ENCODE measurements around the gene PURB. TPM values are rescaled to one million over a fixed set of nuclear protein-coding genes. Genes with fewer than 3 reads are reported as not detected.

The PURB gene
- total and polyA plus RNA-seq, 2 experiments from 2014 or later: 3.1 to 27.1 TPM

DNA sequence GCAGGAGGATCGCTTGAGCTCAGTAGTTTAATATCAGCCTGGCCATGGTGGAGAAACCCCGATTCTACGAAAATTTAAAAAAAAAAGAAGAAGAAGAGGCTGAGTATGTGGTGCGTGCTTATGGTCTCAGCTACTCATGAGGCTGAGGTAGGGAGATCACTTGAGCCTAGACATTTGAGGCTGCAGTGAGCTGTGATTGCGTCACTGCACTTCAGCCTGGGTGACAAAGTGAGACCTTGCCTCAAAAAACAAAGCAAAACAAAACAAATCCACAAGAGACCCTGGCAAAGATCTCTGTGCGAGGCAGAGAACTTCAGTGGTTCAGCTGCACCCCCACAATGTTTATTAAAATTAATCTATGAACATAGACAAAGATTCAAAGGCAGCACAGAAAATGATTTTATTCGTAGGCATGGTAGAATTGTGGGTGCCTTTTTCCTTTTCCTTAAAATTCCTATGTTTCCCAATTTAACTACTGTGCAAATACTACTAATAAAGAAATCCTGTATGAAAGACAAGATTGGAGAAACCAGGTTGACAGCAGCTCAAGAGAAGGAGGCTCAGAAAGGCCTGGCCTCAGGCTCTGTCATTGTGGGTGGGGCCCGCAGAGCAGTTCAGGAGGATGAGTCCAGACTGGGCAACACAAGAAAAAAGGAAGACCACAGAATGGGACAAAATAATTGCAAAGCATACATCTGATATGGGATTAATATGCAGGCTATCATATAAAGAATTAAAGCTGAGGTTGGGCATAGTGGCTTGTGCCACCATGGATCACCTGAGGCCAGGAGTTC lies 24.5 kb upstream of the PURB start:
- Histone ChIP-seq H2AFZ (no peak overlapping the region), H3K79me2 (replicated peaks; ENCODE audit: insufficient read depth) (no peaks in the 10 kb centered on the region), H3F3A (replicated peaks; ENCODE audit: low read depth) (no peaks in the 10 kb centered on the region), H3K4me1 (ENCODE audit: insufficient read depth) (no peaks in the 10 kb centered on the region), H4K20me1 (replicated peaks; ENCODE audit: insufficient read depth) (no peaks in the 10 kb centered on the region), H3K9me2 (ENCODE audit: insufficient read depth) (no peaks in the 10 kb centered on the region), H3K36me3 (ENCODE audit: insufficient read depth) (no peaks in the 10 kb centered on the region), H3K4me3 (no peak overlapping the region), H3K27ac (ENCODE audit: low read depth) (no peak overlapping the region), H3K4me2 (no peak overlapping the region), H3K27me3 (ENCODE audit: insufficient read depth) (no peaks in the 10 kb centered on the region)
- Mint-ChIP-seq H3K27ac (no peak overlapping the region), H3K4me1 (peaks cover 9% of the 10 kb centered on the region), H3K27me3 (ENCODE audit: insufficient read depth, low read depth, poor library complexity) (peaks cover 4% of the 10 kb centered on the region), H3K36me3 (ENCODE audit: low read depth) (no peaks in the 10 kb centered on the region), H3K9me3 (no peaks in the 10 kb centered on the region), H3K4me3 (no peak overlapping the region)
- TF ChIP-seq NANOG (IDR thresholded peaks at IDR 0.05; ENCODE audit: borderline replicate concordance) (no peak), POLR2AphosphoS5 (IDR thresholded peaks at IDR 0.05; ENCODE audit: low read depth) (no peak), JUNB (IDR thresholded peaks at IDR 0.05; ENCODE audit: unreplicated experiment) (no peak), ZNF114 (CRISPR knock-in tag; IDR thresholded peaks at IDR 0.05) (no peak), STAT1 (IDR thresholded peaks at IDR 0.05; ENCODE audit: unreplicated experiment) (no peak), CREB1 (CRISPR knock-in tag; IDR thresholded peaks at IDR 0.05; ENCODE audit: low read depth) (no peak), EZH2 (IDR thresholded peaks at IDR 0.05; ENCODE audit: low read depth, unreplicated experiment) (no peak), EZH2phosphoT487 (IDR thresholded peaks at IDR 0.05; ENCODE audit: unreplicated experiment) (no peak), ZNF331 (CRISPR knock-in tag; IDR thresholded peaks at IDR 0.05; ENCODE audit: low read depth) (no peak)
- TF ChIP-seq, protein P1, sequence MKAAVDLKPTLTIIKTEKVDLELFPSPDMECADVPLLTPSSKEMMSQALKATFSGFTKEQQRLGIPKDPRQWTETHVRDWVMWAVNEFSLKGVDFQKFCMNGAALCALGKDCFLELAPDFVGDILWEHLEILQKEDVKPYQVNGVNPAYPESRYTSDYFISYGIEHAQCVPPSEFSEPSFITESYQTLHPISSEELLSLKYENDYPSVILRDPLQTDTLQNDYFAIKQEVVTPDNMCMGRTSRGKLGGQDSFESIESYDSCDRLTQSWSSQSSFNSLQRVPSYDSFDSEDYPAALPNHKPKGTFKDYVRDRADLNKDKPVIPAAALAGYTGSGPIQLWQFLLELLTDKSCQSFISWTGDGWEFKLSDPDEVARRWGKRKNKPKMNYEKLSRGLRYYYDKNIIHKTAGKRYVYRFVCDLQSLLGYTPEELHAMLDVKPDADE (IDR thresholded peaks at IDR 0.05): no peak
- TF ChIP-seq, protein P2, sequence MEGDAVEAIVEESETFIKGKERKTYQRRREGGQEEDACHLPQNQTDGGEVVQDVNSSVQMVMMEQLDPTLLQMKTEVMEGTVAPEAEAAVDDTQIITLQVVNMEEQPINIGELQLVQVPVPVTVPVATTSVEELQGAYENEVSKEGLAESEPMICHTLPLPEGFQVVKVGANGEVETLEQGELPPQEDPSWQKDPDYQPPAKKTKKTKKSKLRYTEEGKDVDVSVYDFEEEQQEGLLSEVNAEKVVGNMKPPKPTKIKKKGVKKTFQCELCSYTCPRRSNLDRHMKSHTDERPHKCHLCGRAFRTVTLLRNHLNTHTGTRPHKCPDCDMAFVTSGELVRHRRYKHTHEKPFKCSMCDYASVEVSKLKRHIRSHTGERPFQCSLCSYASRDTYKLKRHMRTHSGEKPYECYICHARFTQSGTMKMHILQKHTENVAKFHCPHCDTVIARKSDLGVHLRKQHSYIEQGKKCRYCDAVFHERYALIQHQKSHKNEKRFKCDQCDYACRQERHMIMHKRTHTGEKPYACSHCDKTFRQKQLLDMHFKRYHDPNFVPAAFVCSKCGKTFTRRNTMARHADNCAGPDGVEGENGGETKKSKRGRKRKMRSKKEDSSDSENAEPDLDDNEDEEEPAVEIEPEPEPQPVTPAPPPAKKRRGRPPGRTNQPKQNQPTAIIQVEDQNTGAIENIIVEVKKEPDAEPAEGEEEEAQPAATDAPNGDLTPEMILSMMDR (conservative IDR thresholded peaks at IDR 0.05; ENCODE audit: low read depth in 2 of 2): no peak
- TF ChIP-seq, protein P3, sequence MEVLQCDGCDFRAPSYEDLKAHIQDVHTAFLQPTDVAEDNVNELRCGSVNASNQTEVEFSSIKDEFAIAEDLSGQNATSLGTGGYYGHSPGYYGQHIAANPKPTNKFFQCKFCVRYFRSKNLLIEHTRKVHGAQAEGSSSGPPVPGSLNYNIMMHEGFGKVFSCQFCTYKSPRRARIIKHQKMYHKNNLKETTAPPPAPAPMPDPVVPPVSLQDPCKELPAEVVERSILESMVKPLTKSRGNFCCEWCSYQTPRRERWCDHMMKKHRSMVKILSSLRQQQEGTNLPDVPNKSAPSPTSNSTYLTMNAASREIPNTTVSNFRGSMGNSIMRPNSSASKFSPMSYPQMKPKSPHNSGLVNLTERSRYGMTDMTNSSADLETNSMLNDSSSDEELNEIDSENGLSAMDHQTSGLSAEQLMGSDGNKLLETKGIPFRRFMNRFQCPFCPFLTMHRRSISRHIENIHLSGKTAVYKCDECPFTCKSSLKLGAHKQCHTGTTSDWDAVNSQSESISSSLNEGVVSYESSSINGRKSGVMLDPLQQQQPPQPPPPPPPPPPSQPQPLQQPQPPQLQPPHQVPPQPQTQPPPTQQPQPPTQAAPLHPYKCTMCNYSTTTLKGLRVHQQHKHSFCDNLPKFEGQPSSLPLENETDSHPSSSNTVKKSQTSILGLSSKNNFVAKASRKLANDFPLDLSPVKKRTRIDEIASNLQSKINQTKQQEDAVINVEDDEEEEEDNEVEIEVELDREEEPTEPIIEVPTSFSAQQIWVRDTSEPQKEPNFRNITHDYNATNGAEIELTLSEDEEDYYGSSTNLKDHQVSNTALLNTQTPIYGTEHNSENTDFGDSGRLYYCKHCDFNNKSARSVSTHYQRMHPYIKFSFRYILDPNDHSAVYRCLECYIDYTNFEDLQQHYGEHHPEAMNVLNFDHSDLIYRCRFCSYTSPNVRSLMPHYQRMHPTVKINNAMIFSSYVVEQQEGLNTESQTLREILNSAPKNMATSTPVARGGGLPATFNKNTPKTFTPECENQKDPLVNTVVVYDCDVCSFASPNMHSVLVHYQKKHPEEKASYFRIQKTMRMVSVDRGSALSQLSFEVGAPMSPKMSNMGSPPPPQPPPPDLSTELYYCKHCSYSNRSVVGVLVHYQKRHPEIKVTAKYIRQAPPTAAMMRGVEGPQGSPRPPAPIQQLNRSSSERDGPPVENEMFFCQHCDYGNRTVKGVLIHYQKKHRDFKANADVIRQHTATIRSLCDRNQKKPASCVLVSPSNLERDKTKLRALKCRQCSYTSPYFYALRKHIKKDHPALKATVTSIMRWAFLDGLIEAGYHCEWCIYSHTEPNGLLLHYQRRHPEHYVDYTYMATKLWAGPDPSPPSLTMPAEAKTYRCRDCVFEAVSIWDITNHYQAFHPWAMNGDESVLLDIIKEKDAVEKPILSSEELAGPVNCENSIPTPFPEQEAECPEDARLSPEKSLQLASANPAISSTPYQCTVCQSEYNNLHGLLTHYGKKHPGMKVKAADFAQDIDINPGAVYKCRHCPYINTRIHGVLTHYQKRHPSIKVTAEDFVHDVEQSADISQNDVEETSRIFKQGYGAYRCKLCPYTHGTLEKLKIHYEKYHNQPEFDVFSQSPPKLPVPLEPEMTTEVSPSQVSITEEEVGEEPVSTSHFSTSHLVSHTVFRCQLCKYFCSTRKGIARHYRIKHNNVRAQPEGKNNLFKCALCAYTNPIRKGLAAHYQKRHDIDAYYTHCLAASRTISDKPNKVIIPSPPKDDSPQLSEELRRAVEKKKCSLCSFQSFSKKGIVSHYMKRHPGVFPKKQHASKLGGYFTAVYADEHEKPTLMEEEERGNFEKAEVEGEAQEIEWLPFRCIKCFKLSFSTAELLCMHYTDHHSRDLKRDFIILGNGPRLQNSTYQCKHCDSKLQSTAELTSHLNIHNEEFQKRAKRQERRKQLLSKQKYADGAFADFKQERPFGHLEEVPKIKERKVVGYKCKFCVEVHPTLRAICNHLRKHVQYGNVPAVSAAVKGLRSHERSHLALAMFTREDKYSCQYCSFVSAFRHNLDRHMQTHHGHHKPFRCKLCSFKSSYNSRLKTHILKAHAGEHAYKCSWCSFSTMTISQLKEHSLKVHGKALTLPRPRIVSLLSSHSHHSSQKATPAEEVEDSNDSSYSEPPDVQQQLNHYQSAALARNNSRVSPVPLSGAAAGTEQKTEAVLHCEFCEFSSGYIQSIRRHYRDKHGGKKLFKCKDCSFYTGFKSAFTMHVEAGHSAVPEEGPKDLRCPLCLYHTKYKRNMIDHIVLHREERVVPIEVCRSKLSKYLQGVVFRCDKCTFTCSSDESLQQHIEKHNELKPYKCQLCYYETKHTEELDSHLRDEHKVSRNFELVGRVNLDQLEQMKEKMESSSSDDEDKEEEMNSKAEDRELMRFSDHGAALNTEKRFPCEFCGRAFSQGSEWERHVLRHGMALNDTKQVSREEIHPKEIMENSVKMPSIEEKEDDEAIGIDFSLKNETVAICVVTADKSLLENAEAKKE (CRISPR knock-in tag; IDR thresholded peaks at IDR 0.05): no peak
- TF ChIP-seq, protein P4, sequence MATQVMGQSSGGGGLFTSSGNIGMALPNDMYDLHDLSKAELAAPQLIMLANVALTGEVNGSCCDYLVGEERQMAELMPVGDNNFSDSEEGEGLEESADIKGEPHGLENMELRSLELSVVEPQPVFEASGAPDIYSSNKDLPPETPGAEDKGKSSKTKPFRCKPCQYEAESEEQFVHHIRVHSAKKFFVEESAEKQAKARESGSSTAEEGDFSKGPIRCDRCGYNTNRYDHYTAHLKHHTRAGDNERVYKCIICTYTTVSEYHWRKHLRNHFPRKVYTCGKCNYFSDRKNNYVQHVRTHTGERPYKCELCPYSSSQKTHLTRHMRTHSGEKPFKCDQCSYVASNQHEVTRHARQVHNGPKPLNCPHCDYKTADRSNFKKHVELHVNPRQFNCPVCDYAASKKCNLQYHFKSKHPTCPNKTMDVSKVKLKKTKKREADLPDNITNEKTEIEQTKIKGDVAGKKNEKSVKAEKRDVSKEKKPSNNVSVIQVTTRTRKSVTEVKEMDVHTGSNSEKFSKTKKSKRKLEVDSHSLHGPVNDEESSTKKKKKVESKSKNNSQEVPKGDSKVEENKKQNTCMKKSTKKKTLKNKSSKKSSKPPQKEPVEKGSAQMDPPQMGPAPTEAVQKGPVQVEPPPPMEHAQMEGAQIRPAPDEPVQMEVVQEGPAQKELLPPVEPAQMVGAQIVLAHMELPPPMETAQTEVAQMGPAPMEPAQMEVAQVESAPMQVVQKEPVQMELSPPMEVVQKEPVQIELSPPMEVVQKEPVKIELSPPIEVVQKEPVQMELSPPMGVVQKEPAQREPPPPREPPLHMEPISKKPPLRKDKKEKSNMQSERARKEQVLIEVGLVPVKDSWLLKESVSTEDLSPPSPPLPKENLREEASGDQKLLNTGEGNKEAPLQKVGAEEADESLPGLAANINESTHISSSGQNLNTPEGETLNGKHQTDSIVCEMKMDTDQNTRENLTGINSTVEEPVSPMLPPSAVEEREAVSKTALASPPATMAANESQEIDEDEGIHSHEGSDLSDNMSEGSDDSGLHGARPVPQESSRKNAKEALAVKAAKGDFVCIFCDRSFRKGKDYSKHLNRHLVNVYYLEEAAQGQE (IDR thresholded peaks at IDR 0.05; ENCODE audit: unreplicated experiment): no peak
- ATAC-seq: no peak
- no peak for DNase-seq (ENCODE audit: low spot score)

Measured in GM23338 (cell line).